HG03108 (cell line): ENCODE measurements around the gene SLCO4A1.
"Not testable (repeated sequence)": the region's sequence is repeated elsewhere in the genome, so short reads cannot be mapped to it uniquely, and the experiment has no call there.

Experiments
- ATAC-seq: cut with Tn5 transposase; IDR thresholded peaks from one replicate; pipeline ENCODE4 v1.9.1; 2021; ENCODE audit warnings: moderate library complexity; ENCODE audit not compliant: unreplicated experiment

The SLCO4A1 gene

DNA sequence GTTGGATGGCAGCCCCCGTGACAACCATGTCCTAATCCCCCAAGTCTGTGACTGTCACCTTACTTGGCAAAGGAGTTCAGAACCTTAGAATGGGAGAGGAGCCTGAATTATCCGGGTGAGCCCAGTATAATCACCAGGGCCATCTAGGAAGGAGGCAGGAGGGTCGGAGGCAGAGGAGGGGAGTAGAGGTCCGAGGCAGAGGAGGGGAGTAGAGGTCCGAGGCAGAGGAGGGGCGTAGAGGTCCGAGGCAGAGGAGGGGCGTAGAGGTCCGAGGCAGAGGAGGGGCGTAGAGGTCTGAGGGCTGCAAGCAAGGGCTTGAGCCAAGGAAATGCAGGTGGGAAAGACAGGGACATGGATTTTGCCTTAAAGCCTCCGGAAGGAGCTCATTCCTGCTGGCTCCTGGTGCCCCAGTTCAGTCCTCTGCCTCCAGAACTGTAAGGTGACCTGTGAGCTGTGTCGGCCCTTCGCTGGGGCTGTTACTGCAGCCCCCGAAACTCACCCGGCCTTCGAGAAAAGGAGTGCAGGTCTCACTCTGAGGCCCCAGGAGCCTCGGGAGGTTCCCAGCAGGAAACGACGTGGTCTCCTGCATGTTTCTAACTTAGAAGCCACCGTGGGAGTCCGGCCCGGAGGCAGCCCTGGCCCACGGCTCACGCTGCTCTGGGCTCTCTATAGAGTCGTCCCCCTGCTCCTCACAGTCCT lies 20.0 kb upstream of the SLCO4A1 start:
- no peak for ATAC-seq

DNA sequence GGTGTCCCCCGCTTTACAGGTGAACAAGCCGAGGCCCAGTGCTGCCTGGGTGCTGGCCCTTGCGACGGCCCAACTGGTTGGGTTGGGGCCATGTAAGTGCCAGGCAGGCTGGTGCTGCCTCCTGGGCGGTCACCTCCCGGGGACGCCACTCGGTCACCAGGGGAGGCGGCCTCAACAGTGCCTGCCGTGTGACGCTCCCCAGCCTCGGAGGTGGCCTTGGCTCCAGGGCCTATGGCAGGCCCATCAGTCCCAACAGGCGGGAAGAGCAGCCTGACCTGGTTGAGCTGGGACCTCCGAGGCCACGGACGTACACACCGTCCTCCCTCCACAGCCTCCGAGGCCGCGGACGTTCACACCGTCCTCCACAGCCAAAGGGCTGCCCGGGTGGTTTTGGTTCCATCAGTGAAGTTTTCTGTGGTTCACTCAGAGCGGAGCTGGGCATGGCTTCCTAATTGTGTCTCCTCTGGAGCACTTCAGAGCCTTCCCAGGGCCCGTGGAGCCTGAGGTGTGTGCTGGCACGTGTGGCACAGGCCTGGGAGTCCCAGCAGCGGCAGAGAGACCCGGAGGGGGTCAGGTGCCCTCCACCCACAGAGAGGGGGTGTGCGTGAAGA lies 19.3 kb upstream of the SLCO4A1 start:
- ATAC-seq: peak; percentile 2

DNA sequence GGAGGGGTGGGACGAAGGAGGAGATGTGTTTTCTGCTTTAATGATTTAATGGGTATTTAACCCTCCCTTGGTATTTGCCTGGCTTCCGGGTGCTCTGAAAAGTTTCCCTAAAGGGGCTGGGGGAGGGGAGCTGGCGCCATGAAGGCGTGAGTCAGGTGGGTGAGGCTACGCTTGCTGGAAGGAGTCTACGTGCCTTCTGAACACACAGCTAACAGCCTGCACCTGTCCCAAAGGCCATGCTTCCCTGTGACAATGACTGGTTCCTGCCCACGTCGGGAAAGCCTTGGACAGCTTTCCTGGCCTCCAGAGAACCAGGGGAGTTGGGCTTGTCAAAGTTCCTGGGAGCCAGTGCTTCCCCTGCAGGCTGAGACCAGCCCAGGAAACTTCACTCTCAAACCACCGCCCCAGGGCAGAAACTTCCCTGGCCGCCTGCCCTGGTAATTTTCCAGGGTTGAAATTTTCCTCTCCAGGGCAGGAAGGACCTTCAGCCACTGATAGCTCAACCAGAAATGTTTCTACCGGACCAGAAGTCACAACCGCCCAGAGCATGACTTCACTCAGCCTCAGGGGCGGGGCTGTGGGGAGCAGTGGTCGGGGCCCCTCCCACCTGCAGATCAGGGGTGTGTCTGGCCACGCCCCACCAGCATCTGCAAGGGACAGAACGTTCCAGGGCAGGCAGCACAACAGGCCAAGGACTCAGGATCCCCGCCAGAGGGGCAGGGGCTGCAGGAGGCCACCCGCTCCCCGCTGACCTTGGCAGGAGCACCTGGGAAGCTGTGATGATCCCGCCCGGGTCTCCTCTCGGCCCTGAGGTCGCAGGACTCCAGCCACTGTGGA lies 18.6 kb upstream of the SLCO4A1 start:
- ATAC-seq: peak; percentile 65

- ATAC-seq: peak; percentile 31
Observed at GRCh38 chr20:62624325-62624690, 18.0 kb upstream of the SLCO4A1 start.

DNA sequence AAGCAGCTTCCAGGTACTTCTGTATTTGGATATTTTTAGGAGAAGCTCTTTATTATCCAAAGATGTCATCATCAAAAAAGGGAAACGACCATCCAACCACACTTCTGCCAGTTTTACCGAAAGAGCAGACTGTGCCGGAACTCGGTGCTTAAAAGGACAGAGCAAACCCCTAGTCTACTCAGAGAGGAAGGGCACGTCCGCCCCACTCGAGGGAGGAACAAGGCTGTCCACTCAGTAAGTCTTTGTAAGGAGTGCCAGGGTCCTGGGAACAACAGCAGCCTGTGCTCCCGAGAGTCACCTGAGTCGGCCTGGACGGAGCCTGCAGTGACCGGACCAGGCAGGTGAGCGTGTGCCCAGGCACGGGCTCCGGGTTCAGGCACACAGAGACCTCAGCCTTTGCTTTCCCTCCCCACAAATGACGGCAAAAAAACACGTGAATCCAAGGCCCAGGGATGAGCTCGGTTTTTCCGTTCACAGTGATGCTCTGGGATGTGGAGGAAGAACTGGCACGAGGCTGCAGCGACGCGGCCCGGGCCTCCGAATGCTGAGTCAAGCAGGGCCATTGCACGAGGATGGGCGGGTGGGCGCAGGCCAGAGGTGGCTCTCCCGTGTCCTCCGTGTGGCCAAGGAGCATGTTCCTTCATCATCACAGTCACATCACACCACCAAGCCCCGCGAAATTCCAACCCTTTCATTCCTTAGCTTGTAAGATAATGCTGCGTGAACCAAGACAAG lies 17.4 kb upstream of the SLCO4A1 start:
- ATAC-seq: no peak

DNA sequence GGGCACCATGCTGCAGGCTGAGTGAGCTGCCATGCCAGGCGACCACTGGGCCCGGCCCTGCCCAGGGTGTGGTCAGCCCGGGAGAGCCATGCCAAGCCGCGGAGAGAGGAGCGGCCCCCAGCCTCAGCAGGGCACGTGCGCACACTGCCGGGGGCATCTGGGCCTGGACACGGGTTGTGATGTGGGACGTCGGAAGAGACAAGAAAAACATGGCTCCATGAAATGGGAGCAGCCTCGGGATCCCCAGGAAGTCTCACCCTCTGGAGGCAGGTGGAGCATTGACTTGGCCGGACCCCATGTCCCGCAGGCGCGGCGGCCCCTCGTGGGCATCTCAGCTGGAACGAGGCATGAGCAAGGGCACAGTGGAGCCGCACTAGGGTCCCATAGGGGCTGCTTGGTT lies 16.8 kb upstream of the SLCO4A1 start:
- ATAC-seq: no peak

DNA sequence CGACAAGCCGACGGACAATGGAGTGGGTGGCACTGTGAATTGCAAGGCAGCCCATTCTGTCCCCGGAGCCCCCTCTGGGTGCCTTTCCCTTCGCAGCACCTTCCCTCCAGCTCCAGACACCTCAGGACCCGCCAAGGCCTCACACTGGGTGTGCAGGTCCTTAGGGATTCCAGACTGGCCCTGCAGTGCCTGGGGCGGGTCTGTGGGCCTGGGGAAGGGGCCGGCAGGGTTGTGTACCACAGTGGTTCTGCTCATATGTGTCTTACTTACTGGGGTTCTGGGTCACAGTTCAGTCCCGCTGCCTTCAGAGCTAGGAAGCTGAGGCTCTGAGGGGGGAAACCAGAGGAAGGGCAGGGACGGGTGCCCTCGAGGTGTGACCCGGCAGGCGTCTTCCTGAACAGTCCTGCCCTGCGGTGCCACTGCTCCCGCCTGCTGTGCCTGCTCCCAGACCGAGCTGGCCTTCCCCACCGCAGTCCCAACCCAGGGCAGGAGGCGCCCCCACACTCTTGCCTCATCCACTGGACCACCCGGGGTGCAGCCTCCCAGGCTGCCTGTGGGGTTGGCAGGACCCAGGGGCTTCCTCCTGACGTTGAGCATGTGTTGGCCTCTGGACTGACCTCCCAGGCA lies 16.3 kb upstream of the SLCO4A1 start:
- ATAC-seq: no peak

DNA sequence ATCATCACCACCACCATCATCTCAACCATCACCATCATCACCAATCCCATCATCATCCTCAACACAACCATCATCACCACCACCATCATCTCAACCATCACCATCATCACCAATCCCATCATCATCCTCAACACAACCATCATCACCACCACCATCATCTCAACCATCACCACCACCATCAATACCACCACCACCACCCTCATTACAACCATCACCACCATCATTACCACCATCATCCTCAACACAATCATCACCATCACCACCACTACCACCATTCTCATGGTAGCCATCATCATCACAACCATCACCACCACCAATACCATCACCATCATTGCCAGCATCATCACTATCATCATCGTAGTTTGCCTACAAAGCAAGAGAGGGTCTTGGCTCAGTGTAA lies 14.9 kb upstream of the SLCO4A1 start:
- not testable (repeated sequence) for ATAC-seq

DNA sequence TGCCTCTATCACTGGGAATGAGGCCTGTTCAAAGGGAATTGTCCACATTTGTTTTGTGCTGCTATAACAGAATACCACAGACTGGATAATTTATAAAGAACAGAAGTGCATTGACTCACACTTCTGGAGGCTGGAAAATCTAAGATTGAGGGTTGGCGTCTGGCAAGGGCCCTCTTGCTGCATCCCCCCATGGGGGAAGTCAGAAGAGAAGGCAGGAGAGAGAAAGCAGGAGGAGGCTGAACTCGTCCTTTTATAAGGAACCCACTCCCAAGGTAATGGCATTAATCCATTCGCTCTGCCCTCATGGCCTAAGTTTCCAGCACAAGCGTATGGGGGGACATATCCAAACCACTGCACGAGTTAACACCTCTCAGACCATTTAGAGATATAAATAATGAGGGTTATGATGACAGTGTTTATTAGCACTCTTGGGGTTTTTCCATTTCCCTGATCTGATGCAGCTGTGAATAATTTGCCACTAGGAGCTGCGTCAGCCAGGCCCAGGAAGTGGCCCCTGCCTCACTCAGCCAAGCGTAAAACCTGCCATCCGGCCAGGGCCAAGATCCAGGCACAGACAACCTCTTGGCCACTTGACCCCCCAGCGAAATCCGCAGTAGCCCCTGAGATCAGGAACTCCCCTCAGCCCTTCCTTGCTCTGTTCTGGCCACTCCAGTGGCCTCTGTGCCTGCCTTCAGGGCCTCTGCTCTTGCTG lies 14.2 kb upstream of the SLCO4A1 start:
- ATAC-seq: peak; percentile 38

DNA sequence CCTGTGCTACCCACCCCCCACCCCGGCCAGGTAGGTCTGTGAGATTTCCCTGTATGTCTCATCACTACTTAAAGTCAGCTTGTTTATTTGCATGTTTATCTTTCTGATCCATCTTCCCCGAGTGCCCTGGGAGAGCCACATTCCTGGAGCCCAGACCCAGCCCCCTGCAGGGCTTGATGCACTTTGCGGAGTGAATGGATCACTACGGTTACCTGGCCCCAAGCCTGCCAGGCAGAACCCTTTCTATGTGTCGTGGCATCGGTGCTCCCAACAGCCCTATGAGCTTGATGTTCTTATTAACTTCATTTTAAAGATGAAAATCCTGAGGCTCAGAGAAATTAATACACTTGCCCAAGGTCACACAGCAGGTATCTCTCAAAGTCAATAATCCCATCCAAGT lies 13.6 kb upstream of the SLCO4A1 start:
- ATAC-seq: no peak

- no peak for ATAC-seq
Observed at GRCh38 chr20:62629864-62630470, 12.3 kb upstream of the SLCO4A1 start.

DNA sequence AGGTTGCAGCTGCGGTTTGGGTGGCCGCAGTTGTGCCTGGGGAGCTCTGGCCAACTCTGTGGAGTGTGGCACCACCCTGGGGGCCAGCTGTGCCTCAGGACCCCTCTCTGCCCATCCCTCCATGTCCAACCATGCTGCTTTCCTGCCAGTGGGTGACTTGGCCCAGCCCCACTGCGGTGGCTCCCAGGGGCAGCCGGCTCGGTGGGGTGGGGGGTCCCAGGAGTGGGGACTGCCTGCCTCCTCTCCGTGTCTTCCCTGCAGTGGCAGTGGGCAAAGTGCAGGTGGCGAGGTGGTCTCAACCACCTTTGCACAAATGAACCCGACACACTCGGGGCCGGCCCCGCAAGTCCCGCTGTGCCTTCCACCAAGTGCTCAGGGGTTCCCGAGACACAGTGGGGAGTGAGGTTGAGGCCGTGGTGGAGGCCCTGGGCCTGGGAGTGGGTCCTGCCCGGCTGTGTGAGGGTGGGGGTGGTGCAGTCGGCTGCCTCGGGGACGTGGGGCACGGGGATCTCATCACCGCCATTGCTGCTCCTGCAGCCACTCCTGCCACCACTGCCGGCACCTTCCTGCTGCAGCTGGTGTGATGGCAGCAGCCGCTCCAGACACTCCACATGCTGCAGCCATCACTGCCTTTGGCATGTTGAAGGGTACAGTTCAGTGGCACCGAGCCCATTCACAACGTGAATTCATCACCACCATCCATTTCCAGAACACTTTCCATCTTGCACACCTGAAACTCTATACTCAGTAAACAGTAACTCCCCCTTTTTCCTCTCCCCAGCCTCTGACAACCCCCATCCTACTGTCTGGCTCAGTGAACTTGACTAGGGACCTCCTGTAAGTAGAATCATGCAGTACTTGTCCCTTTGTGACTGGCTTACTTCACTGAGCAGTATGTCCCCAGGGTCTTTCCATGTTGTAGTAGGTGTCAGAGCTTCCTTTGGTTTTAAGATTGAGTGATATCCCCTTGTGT lies 10.7 kb upstream of the SLCO4A1 start:
- ATAC-seq: no peak

GRCh38 chr20:62632575-62633090 lies 9.7 kb upstream of the SLCO4A1 start:
- ATAC-seq: no peak

GRCh38 chr20:62633598-62634329 lies 8.5 kb upstream of the SLCO4A1 start:
- ATAC-seq: no peak

DNA sequence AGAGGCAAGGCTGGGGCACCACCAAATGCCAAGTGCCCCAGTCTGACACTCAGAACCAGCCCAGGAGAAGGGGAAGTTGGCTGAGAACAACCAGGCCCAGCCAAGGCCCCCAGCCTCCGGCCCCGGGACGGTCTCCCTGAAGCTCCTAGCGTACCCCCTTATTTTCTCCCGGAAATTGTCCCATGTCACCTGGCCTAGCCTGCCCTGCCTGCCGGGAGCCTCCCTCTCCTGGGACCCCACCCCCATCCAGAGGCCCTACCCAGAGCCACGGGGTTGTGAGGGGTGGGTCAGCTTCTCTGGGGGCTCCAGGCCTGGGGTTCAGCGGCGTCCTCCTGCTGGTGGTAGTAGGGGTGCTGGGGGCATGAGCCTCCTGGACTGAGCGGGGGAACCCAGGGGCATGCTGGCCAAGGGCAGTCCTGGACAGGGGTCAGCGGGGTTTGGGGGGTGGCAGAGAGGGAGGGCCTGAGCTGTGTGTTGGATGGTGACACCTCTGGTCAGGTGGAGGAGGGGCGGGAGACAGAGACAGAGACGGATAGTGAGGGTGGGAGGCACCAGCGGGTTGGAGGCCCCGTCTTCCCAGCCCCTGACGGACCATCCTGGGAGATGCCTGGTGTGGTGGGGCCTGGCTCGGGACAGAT lies 7.9 kb upstream of the SLCO4A1 start:
- no peak for ATAC-seq

DNA sequence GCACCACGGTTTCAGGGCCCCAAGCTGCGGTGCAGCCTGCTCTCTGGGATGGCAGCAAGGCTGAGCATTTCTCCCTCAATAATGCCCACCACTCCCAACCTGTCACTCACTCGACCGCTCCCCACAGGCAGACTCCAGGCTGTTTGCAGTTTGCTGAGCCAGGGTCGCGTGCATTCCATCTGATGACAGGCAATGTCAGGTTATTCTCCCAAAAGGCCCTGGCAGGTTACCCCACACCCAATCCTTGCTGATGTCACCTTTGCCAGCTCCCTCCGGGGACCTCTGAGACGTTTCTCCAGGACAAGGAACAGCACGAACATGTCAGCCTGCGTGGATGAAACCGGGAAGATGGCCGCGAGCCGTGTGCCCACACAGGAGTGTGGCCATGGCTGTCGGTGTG lies 7.1 kb upstream of the SLCO4A1 start:
- no peak for ATAC-seq

DNA sequence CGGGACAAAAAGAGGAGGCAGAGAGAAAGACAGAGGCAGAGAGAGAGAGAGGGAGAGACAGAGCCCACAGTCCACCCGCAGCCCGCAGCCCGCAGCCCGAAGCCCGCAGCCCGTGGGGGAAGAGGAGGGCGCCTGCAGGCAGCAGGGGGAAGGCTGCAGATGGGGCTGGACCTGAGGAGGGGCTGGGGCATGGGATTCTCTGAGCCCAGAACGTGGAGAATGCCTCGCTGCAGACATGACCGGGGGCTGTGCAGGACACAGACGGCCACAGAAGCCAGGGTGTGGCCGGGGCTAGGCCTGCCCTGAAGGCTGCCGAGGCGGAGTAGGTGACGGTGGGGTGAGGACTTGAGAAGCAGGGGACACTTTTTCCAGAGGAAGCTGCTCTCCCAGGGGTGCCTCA lies 6.5 kb upstream of the SLCO4A1 start:
- ATAC-seq: no peak
